ENCODE measurements around the gene TMA7B.
A peak's percentile ranks its signal among the peaks of the same experiment; 100 is the strongest.

Gene TMA7B

DNA sequence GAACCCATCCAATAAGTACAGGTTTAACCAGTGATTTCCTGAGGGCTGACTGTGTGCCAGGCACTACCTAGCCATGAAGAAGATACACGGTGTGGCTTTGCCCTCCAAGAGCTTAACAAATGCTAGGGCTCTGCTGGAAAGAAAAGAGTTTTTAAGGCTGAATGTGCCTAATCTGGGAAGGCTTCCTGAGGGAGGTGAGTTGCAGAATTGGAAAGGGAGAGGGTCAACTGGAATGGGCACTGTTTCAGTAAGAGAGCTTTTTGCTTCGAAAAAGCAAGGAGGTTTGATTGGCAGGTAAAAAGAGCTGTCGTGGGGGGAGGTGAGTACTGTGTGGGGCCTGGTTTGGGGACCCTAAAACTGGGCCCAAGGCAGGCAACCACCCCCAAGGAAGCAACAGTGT, 37.2 kb downstream of the TMA7B start:
- no peak for ATAC-seq (ENCODE audit: low read depth)
- Histone ChIP-seq H3K27ac (ENCODE audit: poor library complexity, severe bottlenecking) (peak overlapping the region; percentile 66), H3K9me3 (ENCODE audit: severe bottlenecking) (no peaks in the 10 kb centered on the region), H3K4me3 (ENCODE audit: severe bottlenecking) (no peak overlapping the region), H3K4me1 (ENCODE audit: insufficient read depth, poor library complexity, severe bottlenecking) (peaks cover 62% of the 10 kb centered on the region), H3K27me3 (ENCODE audit: insufficient read depth, poor library complexity, severe bottlenecking) (peaks cover 3% of the 10 kb centered on the region), H3K36me3 (ENCODE audit: low read depth) (no peaks in the 10 kb centered on the region)
- TF ChIP-seq, protein P1, sequence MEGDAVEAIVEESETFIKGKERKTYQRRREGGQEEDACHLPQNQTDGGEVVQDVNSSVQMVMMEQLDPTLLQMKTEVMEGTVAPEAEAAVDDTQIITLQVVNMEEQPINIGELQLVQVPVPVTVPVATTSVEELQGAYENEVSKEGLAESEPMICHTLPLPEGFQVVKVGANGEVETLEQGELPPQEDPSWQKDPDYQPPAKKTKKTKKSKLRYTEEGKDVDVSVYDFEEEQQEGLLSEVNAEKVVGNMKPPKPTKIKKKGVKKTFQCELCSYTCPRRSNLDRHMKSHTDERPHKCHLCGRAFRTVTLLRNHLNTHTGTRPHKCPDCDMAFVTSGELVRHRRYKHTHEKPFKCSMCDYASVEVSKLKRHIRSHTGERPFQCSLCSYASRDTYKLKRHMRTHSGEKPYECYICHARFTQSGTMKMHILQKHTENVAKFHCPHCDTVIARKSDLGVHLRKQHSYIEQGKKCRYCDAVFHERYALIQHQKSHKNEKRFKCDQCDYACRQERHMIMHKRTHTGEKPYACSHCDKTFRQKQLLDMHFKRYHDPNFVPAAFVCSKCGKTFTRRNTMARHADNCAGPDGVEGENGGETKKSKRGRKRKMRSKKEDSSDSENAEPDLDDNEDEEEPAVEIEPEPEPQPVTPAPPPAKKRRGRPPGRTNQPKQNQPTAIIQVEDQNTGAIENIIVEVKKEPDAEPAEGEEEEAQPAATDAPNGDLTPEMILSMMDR (IDR thresholded peaks at IDR 0.05; ENCODE audit: poor library complexity, severe bottlenecking) = no peak
- no peak for DNase-seq (ENCODE audit: low spot score)

DNA sequence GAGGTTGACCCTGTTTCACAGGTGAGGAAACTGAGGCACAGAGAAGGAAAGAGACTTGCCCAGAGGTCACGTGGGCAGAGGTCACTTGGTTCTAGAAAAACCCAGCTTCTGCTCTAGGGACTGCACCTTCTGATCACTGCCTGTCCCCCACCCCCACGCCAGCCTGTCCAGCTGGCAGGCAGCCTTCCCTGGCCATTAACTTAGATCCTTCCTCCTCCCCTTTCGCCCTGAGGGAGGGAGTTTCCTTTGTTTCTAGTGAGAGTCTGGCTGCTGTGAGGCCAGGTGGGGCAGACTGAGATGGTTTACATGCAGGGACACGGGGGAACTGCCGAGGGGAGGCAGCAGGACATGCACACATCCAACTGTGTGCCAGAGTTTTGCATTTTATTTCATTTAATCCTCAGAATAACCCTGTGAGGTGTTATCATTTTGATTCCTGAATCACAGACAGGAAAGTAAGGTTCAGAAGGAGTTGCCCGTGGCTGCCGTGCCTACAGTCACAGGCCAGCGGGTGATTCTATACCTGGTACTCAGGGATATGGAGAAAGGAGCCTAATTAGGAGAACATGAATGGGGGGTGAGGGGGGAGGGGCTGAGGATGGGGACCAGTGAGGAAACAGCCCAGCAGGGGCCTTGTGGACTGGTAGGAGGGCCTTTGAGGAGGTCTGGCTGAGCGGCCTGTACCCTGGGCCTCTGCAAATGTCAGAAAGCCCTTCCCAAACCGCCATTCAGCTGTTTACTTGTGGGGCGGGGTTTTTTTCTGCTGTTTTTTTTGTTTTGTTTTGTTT, 37.9 kb downstream of the TMA7B start:
- no peaks in the 10 kb centered on the region for H3K9me3 ChIP-seq (ENCODE audit: severe bottlenecking)
- TF ChIP-seq, protein P1 (IDR thresholded peaks at IDR 0.05; ENCODE audit: poor library complexity, severe bottlenecking) = no peak
- peak; percentile 79 for DNase-seq (ENCODE audit: low spot score)
- ATAC-seq (ENCODE audit: low read depth) = peak; percentile 44
- H3K27ac ChIP-seq (ENCODE audit: poor library complexity, severe bottlenecking) = peak overlapping the region; percentile 66
- H3K27me3 ChIP-seq (ENCODE audit: insufficient read depth, poor library complexity, severe bottlenecking) = no peaks in the 10 kb centered on the region
- peaks cover 65% of the 10 kb centered on the region for H3K4me1 ChIP-seq (ENCODE audit: insufficient read depth, poor library complexity, severe bottlenecking)
- no peaks in the 10 kb centered on the region for H3K36me3 ChIP-seq (ENCODE audit: low read depth)
- H3K4me3 ChIP-seq (ENCODE audit: severe bottlenecking) = no peak overlapping the region

DNA sequence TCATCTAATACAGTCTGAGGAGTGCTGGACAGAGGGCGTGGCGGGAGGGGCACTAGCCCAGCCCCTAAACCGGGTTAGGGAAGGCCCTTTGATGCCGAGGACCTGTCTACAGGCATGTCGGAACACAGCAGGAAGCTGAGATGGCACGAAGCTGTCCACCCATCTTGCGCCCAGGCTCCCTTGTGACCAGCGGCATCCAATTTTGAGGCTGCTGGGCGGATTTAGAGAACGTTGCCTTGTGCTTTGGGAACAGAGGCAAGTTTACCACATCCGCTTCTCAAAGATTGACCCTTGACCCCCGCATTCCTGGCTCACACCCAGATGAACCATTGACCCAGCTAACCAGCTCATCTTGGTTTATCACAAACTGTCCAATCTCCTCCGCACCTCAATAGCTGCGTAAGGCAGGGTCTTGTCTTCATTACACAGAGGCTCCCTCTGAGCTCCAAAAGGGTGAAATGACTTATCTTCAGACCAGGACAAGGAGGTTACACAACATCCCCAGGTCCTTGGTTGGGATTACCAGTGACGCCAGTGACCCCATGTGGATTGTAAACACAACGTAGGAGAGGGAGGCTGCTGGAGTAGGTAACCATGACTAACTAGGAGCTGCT, 39.1 kb downstream of the TMA7B start:
- Histone ChIP-seq H3K9me3 (ENCODE audit: severe bottlenecking) (no peaks in the 10 kb centered on the region), H3K36me3 (ENCODE audit: low read depth) (no peaks in the 10 kb centered on the region), H3K4me1 (ENCODE audit: insufficient read depth, poor library complexity, severe bottlenecking) (peaks cover 65% of the 10 kb centered on the region), H3K27me3 (ENCODE audit: insufficient read depth, poor library complexity, severe bottlenecking) (no peaks in the 10 kb centered on the region), H3K27ac (ENCODE audit: poor library complexity, severe bottlenecking) (peak overlapping the region; percentile 66), H3K4me3 (ENCODE audit: severe bottlenecking) (no peak overlapping the region)
- TF ChIP-seq, protein P1 (IDR thresholded peaks at IDR 0.05; ENCODE audit: poor library complexity, severe bottlenecking) = no peak
- DNase-seq (ENCODE audit: low spot score) (peak; percentile 81), ATAC-seq (ENCODE audit: low read depth) (peak; percentile 27)

DNA sequence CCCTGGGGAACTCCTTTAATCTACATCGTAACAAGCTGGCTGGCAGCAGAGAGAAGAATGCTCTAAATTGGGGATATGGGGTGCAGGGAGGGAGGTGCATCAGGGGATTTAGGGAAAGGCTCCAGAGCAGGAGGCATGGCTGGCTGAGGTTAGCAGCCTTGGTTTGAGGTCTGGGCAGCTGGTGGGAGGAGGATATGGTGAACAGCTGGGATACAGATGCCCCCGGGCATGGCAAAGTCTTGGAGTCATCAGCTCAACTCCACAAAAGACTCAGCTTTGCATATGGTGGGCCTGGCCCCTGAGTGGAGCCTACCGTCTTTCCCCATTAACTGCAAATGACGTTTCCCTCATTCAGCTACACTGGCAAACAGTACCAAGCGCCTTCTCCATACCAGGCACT, 40.0 kb downstream of the TMA7B start:
- peaks cover 71% of the 10 kb centered on the region for H3K4me1 ChIP-seq (ENCODE audit: insufficient read depth, poor library complexity, severe bottlenecking)
- H3K27ac ChIP-seq (ENCODE audit: poor library complexity, severe bottlenecking) = peak overlapping the region; percentile 66
- H3K9me3 ChIP-seq (ENCODE audit: severe bottlenecking) = no peaks in the 10 kb centered on the region
- TF ChIP-seq, protein P1 (IDR thresholded peaks at IDR 0.05; ENCODE audit: poor library complexity, severe bottlenecking) = no peak
- H3K36me3 ChIP-seq (ENCODE audit: low read depth) = no peaks in the 10 kb centered on the region
- H3K27me3 ChIP-seq (ENCODE audit: insufficient read depth, poor library complexity, severe bottlenecking) = no peaks in the 10 kb centered on the region
- no peak for DNase-seq (ENCODE audit: low spot score)
- ATAC-seq (ENCODE audit: low read depth) = no peak
- no peak overlapping the region for H3K4me3 ChIP-seq (ENCODE audit: severe bottlenecking)

DNA sequence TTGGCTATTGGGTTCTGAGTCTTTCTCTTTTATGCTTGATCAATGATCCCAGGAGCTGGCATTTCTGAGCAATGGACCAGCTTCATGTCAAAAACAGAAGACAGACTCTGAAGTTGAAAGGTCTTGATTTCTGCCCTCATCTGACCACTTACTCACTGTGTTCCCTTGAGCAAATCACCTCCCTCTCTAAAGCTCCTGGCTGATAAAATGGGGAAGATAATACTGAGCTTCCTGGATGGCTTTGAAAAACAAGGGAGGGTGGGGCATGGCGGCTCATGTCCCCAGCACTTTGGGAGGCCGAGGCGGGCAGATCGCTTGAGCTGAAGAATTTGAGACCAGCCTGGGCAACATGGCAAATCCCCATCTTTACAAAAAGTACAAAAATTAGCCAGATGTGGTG, 40.9 kb downstream of the TMA7B start:
- Histone ChIP-seq H3K36me3 (ENCODE audit: low read depth) (no peaks in the 10 kb centered on the region), H3K27ac (ENCODE audit: poor library complexity, severe bottlenecking) (peak overlapping the region; percentile 66), H3K4me3 (ENCODE audit: severe bottlenecking) (no peak overlapping the region), H3K27me3 (ENCODE audit: insufficient read depth, poor library complexity, severe bottlenecking) (no peaks in the 10 kb centered on the region), H3K9me3 (ENCODE audit: severe bottlenecking) (no peaks in the 10 kb centered on the region), H3K4me1 (ENCODE audit: insufficient read depth, poor library complexity, severe bottlenecking) (peaks cover 77% of the 10 kb centered on the region)
- TF ChIP-seq, protein P1 (IDR thresholded peaks at IDR 0.05; ENCODE audit: poor library complexity, severe bottlenecking) = no peak
- ATAC-seq (ENCODE audit: low read depth) = no peak
- no peak for DNase-seq (ENCODE audit: low spot score)
